Esophagus muscularis mucosa (tissue), 4 donors: ENCODE data around the gene PYGB.

Experiments used
- EP300 ChIP-seq: sonication (generic); formaldehyde crosslinking; IDR thresholded peaks from one replicate; pipeline ENCODE4 v1.6.1; 2017; ENCODE audit warnings: antibody characterized with exemption
- POLR2A ChIP-seq: fragments of 450-650 bp; IDR thresholded peaks from one replicate; pipeline ENCODE4 v1.6.1; 2017; ENCODE audit warnings: antibody characterized with exemption, moderate library complexity, mild to moderate bottlenecking, low read depth
- POLR2AphosphoS5 ChIP-seq, 2 donors: sonication (generic); formaldehyde crosslinking; IDR thresholded peaks; one replicate each; pipeline ENCODE4 v1.6.1; 2017; ENCODE audit warnings: antibody characterized with exemption in 2 of 2
- TF ChIP-seq, protein P1 (sequence below), 3 experiments: fragments of 200-600 bp in 2 of 3; fragments of 450-650 bp in 1 of 3; sonication (generic) in 2 of 3; IDR thresholded peaks; one replicate each; pipeline ENCODE4 v1.5.1; 2017 to 2019; ENCODE audit warnings: antibody characterized with exemption in 3 of 3, mild to moderate bottlenecking in 2 of 3, moderate library complexity in 1 of 3

DNA sequence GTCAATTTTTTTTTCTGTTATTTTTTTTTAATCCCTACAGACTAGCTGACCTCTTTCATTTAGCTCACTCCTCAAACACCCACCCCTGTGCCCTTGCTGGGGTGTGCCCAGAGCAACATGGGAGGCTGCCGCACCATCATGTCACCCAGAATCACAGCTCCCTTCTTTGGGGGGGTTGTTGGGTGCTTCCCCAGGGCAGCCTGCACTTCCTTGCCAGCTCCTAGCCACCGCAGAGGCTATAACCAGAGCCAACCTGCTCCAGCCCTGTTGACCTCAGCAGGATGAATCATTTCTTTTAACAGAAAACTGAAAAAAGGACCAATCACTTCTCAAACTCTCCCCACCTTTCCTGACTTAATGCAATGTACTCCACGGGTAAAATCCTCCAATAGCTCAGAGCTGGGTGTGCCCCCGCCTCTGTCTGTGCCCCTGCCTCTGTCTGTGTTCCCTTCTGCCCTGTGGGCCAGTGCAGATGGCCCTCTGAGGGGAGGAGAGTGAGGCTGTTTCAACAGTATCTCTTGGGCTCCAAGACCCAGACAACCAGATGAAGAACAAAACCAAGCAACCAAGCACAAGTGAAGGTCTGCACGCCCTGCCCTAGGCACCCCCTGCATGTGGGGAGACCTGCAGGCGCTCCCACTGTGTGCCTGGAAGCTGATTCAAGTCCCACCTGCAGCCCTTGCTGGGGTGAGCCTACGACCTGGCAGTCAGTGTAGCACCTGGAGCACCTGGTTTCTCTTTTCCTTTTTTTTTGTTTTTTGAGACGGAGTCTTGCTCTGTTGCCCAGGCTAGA lies 67.7 kb downstream of the PYGB start:
- TF ChIP-seq, protein P1, sequence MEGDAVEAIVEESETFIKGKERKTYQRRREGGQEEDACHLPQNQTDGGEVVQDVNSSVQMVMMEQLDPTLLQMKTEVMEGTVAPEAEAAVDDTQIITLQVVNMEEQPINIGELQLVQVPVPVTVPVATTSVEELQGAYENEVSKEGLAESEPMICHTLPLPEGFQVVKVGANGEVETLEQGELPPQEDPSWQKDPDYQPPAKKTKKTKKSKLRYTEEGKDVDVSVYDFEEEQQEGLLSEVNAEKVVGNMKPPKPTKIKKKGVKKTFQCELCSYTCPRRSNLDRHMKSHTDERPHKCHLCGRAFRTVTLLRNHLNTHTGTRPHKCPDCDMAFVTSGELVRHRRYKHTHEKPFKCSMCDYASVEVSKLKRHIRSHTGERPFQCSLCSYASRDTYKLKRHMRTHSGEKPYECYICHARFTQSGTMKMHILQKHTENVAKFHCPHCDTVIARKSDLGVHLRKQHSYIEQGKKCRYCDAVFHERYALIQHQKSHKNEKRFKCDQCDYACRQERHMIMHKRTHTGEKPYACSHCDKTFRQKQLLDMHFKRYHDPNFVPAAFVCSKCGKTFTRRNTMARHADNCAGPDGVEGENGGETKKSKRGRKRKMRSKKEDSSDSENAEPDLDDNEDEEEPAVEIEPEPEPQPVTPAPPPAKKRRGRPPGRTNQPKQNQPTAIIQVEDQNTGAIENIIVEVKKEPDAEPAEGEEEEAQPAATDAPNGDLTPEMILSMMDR (IDR thresholded peaks at IDR 0.05) = no peak
- TF ChIP-seq POLR2A (no peak), POLR2AphosphoS5 (IDR thresholded peaks at IDR 0.05) (no peak), EP300 (no peak)
